ENCODE data around the gene SSU72.

DNA sequence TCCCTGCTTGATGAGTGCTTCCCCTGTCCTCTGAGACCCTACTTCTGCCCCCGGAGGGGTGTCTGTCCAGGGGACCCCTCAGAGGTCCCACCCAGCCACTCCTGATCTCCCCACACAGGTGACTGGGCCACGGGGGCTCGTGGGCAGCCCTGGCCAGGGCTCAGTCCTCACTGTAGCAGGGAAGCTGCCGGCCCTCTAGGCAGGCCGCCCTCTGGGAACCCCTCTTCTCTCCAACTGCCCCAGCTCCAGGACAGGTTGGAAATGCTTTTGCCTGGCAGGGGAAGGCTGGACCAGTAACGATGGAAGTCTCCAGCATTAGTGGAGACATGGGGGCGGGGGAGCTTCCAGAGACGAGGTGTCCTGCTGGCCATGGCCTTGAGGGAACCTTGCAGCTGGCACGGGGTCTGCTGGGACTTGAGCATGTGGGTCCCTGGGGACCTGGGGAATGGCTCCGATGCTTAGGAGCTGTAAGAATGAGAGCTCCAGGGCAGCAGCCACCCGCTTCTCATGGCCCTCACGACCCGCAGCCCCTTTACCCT is 28.4 kb upstream of the SSU72 start:
- TF ChIP-seq POLR2A (IDR thresholded peaks at IDR 0.05; ENCODE audit: low read depth, low read length) = no peak
- no peak for TF ChIP-seq POLR2AphosphoS5 (IDR thresholded peaks at IDR 0.05; ENCODE audit: low read depth, low read length)

Measured in GM12892 (cell line).